Islet of Langerhans (tissue), 1 donor: Measurements from ENCODE around the gene USP30.
"Not testable (repeated sequence)": the region's sequence is repeated elsewhere in the genome, so short reads cannot be mapped to it uniquely, and the experiment has no call there.

ENCODE experiments used
- FAIRE-seq: peaks from one replicate; lab custom pipeline; 2011; peaks lifted over from hg19 to GRCh38; lab: Jason Lieb, UNC

The USP30 gene, protein sequence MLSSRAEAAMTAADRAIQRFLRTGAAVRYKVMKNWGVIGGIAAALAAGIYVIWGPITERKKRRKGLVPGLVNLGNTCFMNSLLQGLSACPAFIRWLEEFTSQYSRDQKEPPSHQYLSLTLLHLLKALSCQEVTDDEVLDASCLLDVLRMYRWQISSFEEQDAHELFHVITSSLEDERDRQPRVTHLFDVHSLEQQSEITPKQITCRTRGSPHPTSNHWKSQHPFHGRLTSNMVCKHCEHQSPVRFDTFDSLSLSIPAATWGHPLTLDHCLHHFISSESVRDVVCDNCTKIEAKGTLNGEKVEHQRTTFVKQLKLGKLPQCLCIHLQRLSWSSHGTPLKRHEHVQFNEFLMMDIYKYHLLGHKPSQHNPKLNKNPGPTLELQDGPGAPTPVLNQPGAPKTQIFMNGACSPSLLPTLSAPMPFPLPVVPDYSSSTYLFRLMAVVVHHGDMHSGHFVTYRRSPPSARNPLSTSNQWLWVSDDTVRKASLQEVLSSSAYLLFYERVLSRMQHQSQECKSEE

DNA sequence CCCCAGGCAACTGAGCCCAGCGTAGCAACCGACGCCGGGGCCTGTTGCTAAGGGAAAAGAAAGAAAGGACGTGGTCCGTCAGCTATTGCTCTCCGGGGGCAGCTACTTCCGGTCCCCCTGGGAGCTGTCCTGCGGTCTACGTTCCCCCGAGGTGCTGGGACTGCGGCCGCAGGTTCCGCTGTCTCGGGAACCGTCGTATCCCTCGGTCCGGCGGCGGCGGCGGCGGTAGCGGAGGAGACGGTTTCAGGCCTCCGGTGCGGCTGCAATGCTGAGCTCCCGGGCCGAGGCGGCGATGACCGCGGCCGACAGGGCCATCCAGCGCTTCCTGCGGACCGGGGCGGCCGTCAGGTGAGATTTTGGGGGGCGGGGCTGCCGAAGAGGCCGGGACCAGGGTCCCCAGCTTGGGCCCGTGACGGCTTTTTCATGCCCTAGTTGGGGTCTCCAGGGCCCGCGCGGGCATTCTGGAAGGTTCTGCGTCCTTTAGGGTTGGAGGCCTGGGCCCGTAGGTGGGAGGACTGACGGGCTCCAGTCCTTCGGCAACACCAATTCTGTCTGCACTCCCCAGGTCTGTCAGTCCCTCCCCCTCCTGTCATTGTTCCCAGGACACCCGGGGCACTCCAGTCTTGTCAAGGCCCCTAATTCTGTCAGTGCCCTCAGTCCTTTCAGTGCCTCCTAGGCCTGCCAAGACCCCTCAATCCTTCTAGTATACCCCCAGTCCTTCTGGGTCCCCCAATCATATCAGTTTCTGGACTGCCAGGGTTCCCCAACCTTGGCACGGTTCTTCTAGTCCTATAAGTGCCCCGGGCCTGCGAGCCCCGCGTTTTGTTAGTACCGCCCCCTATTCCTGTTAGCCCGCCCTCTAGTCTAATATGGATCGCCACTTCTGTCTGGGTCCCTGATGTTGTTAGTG, at the start of gene USP30:
TSS of gene USP30 (plus strand) at position 163 of the 910 bp plus-strand sequence. CDS start at position 266, 103 bp downstream.
- FAIRE-seq, result no peak

DNA sequence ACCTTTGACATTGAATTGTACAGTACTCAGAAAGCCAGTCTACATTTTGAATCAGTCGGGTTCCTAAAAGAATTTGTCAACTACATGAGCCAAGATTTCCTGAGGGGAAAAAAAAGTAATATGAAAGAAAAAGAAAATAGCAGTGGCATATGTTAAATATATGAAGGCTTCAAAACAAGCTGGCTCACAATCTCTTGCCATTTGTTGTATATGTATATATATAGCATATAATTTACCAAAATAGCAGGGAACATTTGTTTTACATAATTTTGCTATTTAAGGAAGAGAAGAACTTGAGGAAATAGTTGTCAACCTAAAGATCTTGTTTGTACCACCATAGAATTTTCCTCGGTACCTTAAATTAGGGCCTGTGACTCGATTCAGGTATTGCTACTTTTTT, 48.4 kb upstream of the USP30 start:
- no peak for FAIRE-seq

DNA sequence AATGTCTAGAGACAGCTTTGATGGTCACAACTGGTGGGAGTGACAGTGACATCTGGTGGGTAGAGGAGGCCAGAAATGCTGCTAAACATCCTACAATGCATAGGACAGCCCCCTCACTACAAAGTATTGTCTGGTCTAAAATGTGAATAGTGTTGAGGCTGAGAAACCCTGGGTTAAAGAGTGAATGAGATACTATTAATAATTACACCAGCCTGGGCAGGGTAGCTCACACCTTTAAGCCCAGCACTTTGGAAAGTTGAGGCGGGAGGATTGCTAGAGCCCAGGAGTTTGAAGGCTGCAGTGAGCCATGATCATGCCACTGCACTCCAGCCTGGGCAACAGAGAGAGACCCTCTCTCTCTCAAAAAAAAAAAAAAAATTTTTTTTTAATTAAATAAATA, 42.6 kb upstream of the USP30 start:
- FAIRE-seq, result no peak

DNA sequence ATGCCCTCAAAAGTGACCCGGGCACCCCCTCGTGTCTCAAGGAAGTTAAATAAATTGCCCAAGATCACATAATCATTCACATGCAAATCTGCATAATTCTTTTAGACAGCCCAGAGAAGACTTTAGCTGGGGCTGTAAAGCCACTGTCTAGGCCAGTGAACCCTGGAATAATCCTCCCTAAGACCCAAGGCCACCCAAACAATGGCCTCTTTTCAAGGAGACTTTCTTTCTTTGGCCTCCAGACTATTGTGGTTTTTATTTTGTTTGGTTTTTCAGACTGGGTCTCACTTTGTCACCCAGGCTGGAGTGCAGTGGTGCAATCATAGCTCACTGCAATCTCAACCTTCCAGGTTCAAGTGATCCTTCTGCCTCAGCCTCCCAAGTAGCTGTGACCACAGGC, 42.1 kb upstream of the USP30 start:
- no peak for FAIRE-seq

DNA sequence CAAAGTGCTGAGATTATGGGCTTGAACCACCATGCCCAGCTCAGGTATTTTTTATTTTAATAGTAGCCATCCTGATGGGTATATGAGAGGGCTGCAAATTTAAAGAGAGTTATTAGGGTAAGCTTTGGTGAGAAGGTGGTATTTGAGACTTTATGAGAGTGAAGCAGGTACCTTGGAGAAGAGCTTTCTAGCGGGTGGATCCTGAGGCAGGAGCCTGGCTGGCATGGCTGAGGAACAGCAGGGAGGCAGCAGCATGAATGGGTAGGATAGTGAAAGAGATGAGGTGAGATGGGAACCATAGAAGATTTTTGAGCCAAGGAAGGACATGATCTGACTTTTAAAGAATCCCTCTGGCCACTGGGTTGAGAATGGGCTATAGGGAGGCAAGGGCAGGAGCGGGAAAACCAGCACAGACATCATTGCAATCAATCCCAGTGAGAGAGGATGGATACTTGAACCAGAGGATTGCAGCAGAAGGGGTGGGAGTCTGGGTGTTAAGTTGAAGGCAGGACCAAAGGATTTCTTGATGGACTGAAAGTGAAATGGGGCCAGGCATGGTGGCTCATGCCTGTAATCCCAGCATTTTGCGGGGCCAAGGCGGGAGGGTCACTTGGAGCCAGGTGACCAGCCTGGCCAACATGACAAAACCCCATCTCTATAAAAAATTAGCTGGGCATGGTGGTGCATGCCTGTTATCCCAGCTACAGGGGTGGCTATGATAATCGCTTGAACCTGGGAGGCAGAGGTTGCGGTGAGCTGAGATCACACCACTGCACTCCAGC, 37.2 kb upstream of the USP30 start:
- FAIRE-seq, result no peak

DNA sequence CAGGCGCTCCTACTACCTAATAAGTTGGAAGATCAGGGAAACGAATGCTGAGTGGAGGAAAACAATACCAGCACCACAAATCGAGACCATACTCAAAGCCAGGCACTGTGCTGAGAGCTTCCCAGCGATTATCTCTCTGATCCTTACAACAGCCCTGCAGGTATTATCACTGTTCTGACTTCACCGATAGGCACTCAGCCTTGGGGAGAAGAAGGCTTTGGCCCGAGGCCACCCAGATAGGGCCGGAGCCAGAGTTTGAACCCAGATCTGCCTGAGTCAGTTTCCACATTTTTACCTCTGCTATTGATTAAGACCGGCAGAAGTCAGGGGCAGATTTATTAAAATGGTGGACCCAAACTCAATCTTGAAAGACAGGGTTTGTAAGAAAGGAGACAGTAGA, 36.4 kb upstream of the USP30 start:
- FAIRE-seq, result no peak

DNA sequence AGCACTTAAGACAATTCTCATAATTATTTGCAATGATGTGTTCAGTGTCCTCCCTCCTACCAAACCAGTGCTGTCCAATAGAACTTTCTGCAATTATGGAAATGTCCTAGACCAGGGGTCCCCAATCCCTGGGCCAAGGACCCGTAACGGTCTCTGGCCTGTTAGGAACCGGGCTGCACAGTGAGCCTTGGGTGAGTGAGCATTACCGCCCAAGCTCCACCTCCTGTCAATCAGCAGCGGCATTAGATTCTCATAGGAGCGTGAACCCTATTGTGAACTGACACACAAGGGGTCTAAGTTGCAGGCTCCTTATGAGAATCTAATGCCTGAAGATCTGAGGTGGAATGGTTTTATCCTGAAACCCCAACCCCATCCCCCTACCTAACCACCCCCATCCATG, 35.4 kb upstream of the USP30 start:
- no peak for FAIRE-seq

DNA sequence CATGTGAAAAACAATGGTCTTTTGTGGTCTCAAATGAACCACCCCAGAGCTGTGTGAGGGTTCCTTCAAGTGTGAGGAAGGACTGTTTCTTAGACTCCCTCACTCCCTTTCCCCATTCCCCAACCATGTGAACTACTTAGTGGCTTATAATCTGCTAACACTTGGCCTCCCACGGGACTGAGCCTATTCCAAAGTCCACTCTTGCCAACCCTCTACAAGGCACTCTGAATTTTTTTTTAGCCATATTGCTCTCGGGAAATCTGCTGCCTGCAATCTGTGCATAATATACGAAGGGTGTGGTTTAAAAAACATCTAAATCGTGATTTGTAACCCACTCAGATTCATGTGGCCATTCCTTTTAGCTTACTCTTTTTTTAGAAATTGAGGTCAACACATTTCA, 34.1 kb upstream of the USP30 start:
- FAIRE-seq, result no peak

DNA sequence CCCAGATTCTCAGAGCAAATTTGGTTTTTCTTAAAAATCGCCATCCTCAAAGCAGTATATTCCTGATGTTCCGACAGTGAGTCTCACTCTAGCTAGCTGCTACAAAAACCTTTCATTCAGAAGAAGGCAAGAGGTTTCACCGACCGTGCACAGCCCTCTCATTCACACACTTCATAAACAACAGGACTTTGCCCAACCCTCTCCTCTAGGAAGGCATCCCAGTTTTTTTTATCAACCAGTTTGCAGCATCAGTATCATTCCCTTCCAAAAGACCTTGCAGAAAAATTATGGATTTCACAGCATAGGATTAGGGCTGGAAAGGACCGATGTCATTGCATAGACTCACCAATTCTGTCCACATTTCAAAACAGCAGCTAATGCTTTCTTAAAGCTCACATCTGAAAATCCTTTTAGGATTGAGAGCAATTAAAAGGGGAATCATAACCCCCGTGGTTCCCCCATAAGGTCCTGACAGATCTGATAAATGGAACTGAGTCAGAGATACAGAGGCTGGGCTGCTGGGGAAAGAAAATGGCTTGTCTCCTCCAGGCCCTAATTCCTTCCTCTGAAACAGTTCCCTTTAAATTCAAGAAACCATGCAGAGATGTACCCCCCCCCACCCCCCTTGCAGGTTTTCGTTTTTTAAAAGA, 32.1 kb upstream of the USP30 start:
- FAIRE-seq, result no peak

DNA sequence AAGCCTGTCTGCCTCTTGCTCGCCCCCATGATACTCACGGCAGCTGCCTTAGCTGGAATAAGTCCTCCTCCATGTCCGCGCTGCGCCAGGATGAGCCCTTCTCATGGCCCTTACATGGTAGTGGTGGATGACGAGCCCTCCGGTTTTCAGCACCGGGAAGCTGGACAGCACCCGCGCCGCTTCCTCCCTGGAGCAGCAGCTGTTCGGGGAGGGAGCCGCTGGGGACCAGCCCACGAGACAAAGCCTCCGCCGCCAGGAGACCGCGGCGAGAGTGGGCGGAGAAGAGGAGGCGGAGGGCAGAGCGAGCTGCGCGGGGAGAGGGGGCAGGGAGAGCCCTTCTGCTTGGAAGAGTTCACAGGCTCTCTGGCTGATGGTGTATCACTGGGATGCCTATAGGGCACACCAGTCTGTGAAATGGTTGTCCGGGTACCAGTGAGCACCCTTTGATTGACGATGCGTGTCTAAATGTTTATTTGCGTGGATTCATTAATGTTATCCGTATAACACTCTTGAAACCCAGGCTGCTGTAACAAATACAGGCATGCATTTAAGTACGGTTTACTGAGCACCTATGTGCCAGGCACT, 31.5 kb upstream of the USP30 start, which contains the start of gene SVOP:
TSS of gene SVOP (minus strand) at position 273 of the 585 bp plus-strand sequence. CDS start at position 73, 200 bp downstream.
- FAIRE-seq, result no peak

DNA sequence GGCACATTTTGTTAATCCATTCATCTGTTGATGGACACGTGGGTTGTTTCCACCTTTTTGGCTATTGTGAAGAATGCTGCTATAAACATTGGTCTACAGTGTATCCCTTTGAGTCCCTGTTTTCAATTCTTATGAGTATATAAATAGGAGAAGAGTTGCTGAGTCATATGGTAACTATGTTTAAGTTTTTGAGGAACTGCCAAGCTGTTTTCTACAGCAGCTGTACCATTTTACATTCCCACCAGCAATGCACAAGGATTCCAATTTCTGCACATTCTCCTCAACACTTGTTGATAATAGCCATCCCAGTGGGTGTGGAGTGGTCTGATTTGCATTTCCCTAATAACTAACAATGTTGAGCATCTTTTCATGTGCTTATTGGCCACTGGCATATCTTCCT, 24.6 kb upstream of the USP30 start:
- FAIRE-seq, result no peak

DNA sequence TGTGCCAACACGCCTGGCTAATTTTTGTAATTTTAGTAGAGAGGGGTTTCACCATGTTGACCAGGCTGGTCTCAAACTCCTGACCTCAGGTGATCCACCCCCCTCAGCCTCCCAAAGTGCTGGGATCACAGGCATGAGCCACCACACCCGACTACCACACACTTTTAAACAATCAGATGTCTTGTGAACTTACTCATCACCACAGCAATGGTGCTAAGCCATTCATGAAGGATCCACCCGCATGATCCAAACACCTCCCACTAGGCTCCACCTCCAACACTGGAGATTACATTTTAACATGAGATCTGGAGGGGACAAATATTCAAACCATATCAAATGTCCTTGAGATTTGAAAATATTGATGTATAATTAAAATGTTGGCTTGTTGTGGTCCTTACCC, 23.8 kb upstream of the USP30 start:
- FAIRE-seq, result not testable (repeated sequence)

DNA sequence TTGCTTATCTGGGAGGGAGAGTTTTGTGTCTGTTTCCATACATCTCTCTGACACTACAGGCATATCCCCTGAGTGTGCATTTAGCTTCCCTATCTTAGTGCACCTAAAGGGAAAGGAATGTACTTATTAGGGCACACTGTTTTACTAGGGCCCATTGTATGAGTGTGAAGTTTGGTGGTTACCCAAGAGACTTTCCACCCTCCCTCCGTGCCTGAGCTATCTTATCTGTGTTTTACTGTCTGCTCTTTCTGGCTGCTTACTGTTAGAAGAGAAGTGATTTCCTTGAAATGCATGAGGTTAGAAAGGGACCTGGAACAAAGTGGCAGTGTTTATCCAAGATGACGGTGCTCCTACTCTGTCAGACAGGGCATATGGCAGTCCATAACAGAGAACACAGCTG, 23.0 kb upstream of the USP30 start:
- no peak for FAIRE-seq

DNA sequence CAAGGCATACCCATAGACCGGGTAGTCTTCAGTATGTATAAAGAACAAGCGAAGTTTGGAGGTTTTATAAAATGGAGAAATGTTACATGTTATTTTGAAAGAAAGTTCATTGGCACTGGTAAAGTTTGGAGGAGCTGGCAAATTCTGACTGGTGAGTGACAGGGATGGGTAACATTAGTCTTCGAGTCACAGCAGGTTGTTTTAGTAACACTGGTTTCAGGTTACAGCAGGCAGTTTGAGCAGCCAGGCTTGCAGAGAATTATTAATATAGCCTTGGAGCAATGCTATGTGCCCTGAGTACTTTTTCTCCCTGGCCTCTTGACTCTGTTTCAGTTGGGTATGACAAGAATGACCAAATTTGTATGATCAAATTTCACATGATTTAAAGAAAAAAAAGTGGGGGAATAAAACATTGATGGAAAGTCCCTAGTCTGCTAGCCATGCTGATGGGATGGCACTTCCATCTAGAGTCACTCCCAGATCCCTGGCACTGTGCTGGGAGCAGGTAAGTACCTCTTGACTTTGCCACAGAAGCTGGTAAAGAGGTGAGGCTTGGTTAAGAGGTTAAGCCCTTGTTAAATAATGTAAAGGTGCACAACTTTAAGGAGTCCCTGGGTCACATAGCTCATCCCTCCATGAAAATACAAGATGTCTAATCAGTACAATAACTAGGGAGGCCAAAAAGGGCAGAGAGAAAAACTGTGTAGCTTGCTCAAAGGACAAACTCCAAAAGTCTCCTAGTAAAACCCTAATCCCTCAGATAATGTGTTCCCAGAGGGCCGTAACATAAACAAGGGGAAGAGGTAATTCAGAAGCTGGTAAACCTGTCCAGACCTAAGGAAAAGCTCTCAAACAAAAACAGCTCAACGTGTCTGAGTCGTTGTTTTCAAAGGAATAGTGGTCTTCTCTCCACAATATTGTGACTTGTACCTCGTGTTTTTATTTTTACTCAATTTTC, 18.9 kb upstream of the USP30 start:
- FAIRE-seq, result no peak

DNA sequence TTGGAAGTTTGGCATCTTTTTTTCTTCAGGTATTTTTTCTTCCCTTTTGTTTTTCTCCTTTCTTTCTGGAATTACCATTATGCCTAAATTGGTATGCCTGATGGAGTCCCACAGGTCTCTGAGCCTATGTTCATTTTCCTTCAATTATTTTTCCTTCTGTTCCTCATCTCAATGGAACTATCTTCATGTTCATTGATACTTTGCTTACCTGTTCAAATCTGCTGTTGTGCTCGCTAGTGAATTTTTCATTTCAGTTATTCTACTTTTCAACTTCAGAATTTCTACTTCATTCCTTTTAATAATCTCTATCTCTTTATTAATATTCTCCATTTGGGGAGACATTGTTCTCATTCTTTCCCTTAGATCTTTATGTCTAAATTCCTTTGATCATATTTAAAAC, 15.4 kb upstream of the USP30 start:
- no peak for FAIRE-seq

DNA sequence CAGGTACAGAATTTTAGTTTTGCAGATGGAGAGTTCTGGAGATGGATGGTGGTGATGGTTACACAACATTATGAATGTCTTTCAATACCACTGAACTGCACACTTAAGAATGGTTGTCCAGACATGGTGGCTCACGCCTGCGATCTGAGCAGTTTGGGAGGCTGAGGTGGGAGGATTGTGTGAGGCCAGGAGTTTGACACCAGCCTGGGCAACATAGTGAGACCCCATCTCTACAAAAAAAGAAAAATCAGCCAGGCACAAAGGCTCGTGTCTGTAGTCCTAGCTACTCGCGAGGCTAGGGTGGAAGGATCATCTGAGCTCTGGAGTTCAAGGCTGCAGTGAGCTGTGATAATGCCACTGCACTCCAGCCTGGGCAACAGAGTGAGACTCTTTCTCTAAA, 8.1 kb upstream of the USP30 start:
- no peak for FAIRE-seq

DNA sequence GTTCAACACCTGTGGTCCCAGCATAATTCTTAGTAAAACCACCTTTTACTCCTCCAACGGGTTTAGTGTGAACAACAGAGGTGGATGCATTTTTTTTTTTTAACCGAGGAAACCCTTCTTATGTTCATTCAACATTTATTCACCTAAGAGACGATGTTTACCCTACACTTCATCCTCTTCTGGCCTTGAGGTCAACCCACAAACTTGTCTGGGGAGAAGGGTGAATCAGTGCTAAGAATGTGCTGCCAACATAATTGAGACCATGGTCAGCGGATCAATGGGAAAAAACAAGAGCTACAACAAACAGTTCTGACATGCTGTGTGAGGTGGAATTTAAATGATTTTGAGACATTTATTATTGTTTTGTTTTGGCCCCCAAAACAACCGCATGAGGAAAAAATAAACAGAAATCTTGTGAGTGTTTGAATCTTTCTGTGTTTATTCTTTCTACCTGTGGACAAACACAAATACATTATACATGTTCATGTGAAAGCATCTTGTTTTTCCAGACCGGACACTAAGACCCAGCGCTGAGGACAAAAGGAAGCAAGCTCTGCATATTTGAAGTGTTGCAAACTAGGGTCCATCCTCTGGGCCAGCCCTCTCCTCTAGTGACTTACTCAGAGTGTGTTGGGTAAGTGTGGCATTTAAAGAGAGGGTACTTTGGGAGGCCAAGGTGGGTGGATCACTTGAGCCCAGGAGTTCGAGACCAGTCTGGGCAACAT, 5.1 kb upstream of the USP30 start:
- no peak for FAIRE-seq

DNA sequence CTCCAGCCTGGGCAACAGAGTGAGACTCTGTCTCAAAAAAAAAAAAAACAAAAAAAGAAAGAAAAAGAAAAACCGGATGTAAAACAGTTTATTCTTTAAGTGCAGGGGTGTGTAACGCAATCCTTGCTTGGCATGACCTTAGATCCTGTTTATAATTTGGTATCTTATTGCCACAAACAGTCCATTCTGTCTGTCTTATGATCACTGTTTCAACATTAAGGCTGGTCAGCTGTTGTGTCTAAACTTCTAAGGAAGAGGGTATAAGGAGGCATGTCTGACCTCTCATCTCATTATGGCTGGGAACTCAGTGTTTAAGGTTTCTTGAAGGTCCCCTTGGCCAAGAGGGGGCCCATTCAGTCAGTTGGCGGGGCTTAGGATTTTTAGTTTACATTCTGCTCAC, 3.7 kb upstream of the USP30 start:
- FAIRE-seq, result not testable (repeated sequence)

DNA sequence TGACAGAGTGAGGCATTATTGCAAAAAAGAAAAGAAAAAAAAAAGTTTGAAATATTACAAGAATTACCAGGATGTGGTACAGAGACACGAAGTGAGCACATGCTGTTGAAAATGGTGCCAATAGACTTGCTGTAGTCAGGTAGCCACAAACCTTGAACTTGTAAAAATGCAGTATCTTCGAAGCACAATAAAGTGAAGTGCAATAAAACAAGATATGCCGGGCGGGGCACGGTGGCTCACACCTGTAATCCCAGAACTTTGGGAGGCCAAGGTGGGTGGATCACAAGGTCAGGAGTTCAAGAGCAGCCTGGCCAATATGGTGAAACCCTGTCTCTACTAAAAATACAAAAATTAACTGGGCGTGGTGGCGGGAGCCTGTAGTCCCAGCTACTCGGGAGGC, 2.6 kb upstream of the USP30 start:
- not testable (repeated sequence) for FAIRE-seq

DNA sequence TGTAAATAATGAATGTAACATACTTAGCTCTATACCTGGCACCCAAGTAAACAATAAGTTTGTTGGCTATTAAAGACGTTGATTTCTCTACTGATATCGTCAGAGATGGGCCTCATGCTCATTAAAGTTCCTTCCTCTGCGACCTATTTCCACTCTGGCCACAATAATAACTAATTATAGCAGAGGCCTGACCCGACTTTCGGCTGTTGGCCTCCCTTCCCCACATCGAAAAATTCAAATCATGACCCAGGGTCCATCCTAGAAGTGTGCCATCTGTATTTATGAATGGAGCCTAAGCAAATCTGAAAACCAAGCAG, 321 bp upstream of the USP30 start:
- no peak for FAIRE-seq
